Measurements from ENCODE around the gene KIDINS220. TPM values are rescaled to one million over a fixed set of nuclear protein-coding genes. Genes with fewer than 3 reads are reported as not detected.

The KIDINS220 gene
- total and polyA plus RNA-seq, 9 donors: 33.8 to 96.9 (median 66.7) TPM

GRCh38 chr2:8679567-8679826, 157.9 kb downstream of the KIDINS220 start:
- H3K4me3 ChIP-seq: peak overlapping the region; percentile 38
- DNase-seq: no peak
- no peaks in the 10 kb centered on the region for H3K27me3 ChIP-seq
- peak overlapping the region; percentile 83 to 97 for H3K27ac ChIP-seq
- peaks cover 2% of the 10 kb centered on the region for H3K4me1 ChIP-seq (ENCODE audit: insufficient read depth)
- intact Hi-C loops (cut with DNase I): loop anchor here in 1 of 4 donors (5.0 kb wide), 1 partner anchor 182 kb away; no protein-coding TSS in a partner anchor
- no peaks in the 10 kb centered on the region for H3K9me3 ChIP-seq
- no peak for TF ChIP-seq EP300 (IDR thresholded peaks at IDR 0.05)
- TF ChIP-seq POLR2A (IDR thresholded peaks at IDR 0.05): no peak
- peak in 1 of 3 donors; percentile 7 for TF ChIP-seq CTCF (IDR thresholded peaks at IDR 0.05)
- H3K36me3 ChIP-seq: no peaks in the 10 kb centered on the region
- 11 to 14% (median 12%) methylated on average over 8 of the region's 8 CpGs for WGBS, 3 donors

Other genes starting within 250 kb of the KIDINS220 start
- 100 to 1,000 TPM in 5 of 7 donors, 10 to 100 TPM in 2; 68.5 to 897 (median 168) TPM for gene ID2, start 155.6 kb downstream of the KIDINS220 start, total RNA-seq
- gene ID2, start 155.6 kb downstream of the KIDINS220 start, polyA plus RNA-seq: 100 to 1,000 TPM; 111 to 315 TPM
- gene MBOAT2, start 166.1 kb upstream of the KIDINS220 start, total RNA-seq: 10 to 100 TPM in 6 of 7 donors, 1 to 10 TPM in 1; 8.4 to 51.0 (median 27.4) TPM
- gene MBOAT2, start 166.1 kb upstream of the KIDINS220 start, polyA plus RNA-seq: 10 to 100 TPM in 1 of 2 donors, 1 to 10 TPM in 1; 9.0 to 18.6 TPM

All from ovary (tissue), 9 donors.